Measurements from ENCODE around the gene SYT17. TPM values are rescaled to one million over a fixed set of nuclear protein-coding genes. Genes with fewer than 3 reads are reported as not detected.

The SYT17 gene
- total RNA-seq, 5 donors from 2014 or later (not counting 1 experiment from before 2014, with no cell fraction given) = 0.23 to 1.4 (median 0.38) TPM; not detected in 2

DNA sequence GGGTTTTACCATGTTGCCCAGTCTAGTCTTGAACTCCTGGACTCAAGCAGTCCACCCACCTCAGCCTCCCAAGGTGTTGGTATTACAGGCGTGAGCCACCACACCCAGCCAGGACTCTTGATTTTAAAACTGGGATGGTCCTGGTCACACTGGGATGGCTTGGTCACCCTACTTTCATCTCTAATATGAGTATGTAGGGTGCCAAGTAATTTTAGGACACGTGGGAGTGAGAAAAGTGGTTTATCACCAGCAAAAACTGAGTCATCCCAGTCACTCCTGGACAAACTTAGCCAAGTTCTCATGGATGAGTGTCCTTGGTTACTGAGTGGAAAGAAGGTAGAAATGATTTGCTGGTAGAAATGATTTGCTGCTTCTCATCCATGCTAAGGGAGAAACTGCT lies 127.4 kb downstream of the SYT17 start:
- no peak for ATAC-seq (replicated peaks in 1 of 4)
- peaks cover 0 to 9% of the 10 kb centered on the region in 2 experiments for H3K27me3 ChIP-seq (replicated peaks in 1 of 2; ENCODE audit: control insufficient read depth in 2 of 2, extremely low read depth in 1 of 2, insufficient read depth in 2 of 2, low read length in 1 of 2)
- H3K36me3 ChIP-seq (ENCODE audit: control insufficient read depth in 2 of 2, extremely low read depth in 1 of 2, insufficient read depth in 1 of 2, low read length in 1 of 2) = no peaks in the 10 kb centered on the region
- ChIA-PET POLR2A (no interaction called here), CTCF (no interaction called here)
- H3K27ac ChIP-seq (ENCODE audit: low read length) = no peak overlapping the region
- peaks cover 0 to 8% (median 4%) of the 10 kb centered on the region in 3 donors for H3K4me1 Mint-ChIP-seq
- no peak overlapping the region for H3K4me3 Mint-ChIP-seq
- WGBS (ENCODE audit: insufficient coverage) = no CpG with 5 or more reads among the region's 2 CpGs
- H3K27me3 Mint-ChIP-seq = peaks cover 8 to 10% of the 10 kb centered on the region in 2 donors
- no peaks in the 10 kb centered on the region for H3K9me3 ChIP-seq
- no peaks in the 10 kb centered on the region for H3K4me1 ChIP-seq (ENCODE audit: control insufficient read depth in 1 of 2, extremely low read depth in 1 of 2, insufficient read depth in 2 of 2, low read length in 2 of 2)
- no peak overlapping the region for H3K4me3 ChIP-seq (ENCODE audit: control insufficient read depth in 1 of 2, extremely low read depth in 1 of 2, low read length in 1 of 2)
- no peak overlapping the region for H3K27ac Mint-ChIP-seq
- H3K9me3 Mint-ChIP-seq = no peaks in the 10 kb centered on the region
- DNase-seq = no peak
- no peaks in the 10 kb centered on the region for H3K36me3 Mint-ChIP-seq

DNA sequence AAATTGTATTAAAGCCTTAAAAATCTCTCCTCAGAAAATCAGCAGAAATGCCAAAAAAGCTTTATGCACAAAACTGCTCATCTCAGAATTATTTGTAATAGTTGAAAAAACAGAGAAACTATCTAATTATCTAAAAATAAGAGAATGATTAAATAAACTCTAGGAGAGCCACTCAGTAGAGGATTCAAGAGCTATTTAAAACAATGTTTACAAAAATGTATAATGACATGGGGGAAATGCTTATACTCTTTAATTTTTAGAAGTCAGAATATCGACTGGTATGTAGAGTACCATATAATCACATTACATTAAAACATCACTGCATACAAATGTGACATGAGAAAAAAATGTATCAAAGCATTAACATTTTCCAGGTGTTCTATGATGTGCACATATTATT lies 129.4 kb downstream of the SYT17 start:
- peaks cover 4 to 8% of the 10 kb centered on the region in 2 donors for H3K27me3 Mint-ChIP-seq
- no peaks in the 10 kb centered on the region for H3K9me3 ChIP-seq
- WGBS (ENCODE audit: insufficient coverage) = no CpG with 5 or more reads among the region's 1 CpG
- H3K27ac ChIP-seq (ENCODE audit: low read length) = no peak overlapping the region
- CTCF ChIA-PET = no interaction called here
- no peak overlapping the region for H3K27ac Mint-ChIP-seq
- H3K36me3 Mint-ChIP-seq = no peaks in the 10 kb centered on the region
- no peak for ATAC-seq (replicated peaks in 1 of 4)
- peaks cover 0 to 3% (median 0%) of the 10 kb centered on the region in 3 donors for H3K9me3 Mint-ChIP-seq
- POLR2A ChIA-PET = no interaction called here
- H3K4me1 Mint-ChIP-seq = peaks cover 0 to 8% (median 4%) of the 10 kb centered on the region in 3 donors
- no peaks in the 10 kb centered on the region for H3K4me1 ChIP-seq (ENCODE audit: control insufficient read depth in 1 of 2, extremely low read depth in 1 of 2, insufficient read depth in 2 of 2, low read length in 2 of 2)
- no peaks in the 10 kb centered on the region for H3K36me3 ChIP-seq (ENCODE audit: control insufficient read depth in 2 of 2, extremely low read depth in 1 of 2, insufficient read depth in 1 of 2, low read length in 1 of 2)
- DNase-seq = no peak
- no peak overlapping the region for H3K4me3 Mint-ChIP-seq
- no peak overlapping the region for H3K4me3 ChIP-seq (ENCODE audit: control insufficient read depth in 1 of 2, extremely low read depth in 1 of 2, low read length in 1 of 2)
- peaks cover 0 to 8% of the 10 kb centered on the region in 2 experiments for H3K27me3 ChIP-seq (replicated peaks in 1 of 2; ENCODE audit: control insufficient read depth in 2 of 2, extremely low read depth in 1 of 2, insufficient read depth in 2 of 2, low read length in 1 of 2)

DNA sequence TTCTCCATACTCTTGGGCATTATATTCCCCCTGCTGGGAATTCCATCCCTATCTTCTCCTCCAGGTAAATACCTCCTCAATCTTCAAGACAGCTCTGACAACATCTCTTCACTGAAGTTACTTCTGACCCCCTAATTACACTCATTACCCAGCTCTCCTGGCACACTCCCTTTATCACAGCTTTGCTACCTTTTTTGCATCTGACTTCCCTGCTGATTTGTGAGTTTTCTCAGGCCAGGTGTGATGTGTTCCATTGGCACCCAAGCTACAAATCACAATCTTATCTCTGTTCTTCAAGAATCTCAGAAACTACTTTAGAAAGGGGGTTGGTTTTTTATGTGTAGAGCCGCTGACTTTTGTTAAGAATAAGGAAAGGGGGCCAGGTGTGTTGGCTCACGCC lies 131.5 kb downstream of the SYT17 start:
- no CpG with 5 or more reads among the region's 2 CpGs for WGBS (ENCODE audit: insufficient coverage)
- H3K27me3 ChIP-seq (replicated peaks in 1 of 2; ENCODE audit: control insufficient read depth in 2 of 2, extremely low read depth in 1 of 2, insufficient read depth in 2 of 2, low read length in 1 of 2) = peaks cover 0 to 8% of the 10 kb centered on the region in 2 experiments
- no peaks in the 10 kb centered on the region for H3K9me3 ChIP-seq
- Mint-ChIP-seq H3K4me1 (peaks cover 0 to 2% (median 0%) of the 10 kb centered on the region in 3 donors), H3K4me3 (no peak overlapping the region), H3K9me3 (peaks cover 0 to 3% (median 0%) of the 10 kb centered on the region in 3 donors), H3K27ac (no peak overlapping the region), H3K36me3 (no peaks in the 10 kb centered on the region), H3K27me3 (peaks cover 0 to 8% of the 10 kb centered on the region in 2 donors)
- ATAC-seq (replicated peaks in 1 of 4) (no peak), DNase-seq (no peak)
- ChIA-PET POLR2A (no interaction called here), CTCF (no interaction called here)
- no peaks in the 10 kb centered on the region for H3K36me3 ChIP-seq (ENCODE audit: control insufficient read depth in 2 of 2, extremely low read depth in 1 of 2, insufficient read depth in 1 of 2, low read length in 1 of 2)
- H3K4me3 ChIP-seq (ENCODE audit: control insufficient read depth in 1 of 2, extremely low read depth in 1 of 2, low read length in 1 of 2) = no peak overlapping the region
- H3K27ac ChIP-seq (ENCODE audit: low read length) = no peak overlapping the region
- H3K4me1 ChIP-seq (ENCODE audit: control insufficient read depth in 1 of 2, extremely low read depth in 1 of 2, insufficient read depth in 2 of 2, low read length in 2 of 2) = no peaks in the 10 kb centered on the region

DNA sequence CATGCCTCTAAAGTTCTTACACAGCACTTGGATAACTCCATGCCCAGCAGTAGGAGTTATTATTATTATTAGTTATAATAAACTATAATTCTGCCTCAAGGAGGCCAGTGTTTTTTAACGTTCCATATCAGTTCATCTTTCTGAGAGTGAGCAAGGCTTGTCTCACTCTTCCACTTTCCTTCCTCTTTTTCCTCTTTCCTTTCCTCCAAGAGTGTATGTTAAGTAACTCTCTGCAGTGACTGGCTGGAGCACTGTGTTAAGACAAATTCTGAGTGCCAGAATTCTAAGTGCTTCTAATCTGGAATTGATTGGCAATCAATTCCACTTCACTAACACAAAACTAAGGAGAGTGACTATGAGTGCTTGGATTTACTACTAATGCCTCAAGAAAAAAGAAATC lies 133.9 kb downstream of the SYT17 start:
- Histone ChIP-seq H3K27me3 (replicated peaks in 1 of 2; ENCODE audit: control insufficient read depth in 2 of 2, extremely low read depth in 1 of 2, insufficient read depth in 2 of 2, low read length in 1 of 2) (peaks cover 0 to 2% of the 10 kb centered on the region in 2 experiments), H3K9me3 (no peaks in the 10 kb centered on the region), H3K4me3 (ENCODE audit: control insufficient read depth in 1 of 2, extremely low read depth in 1 of 2, low read length in 1 of 2) (no peak overlapping the region), H3K36me3 (ENCODE audit: control insufficient read depth in 2 of 2, extremely low read depth in 1 of 2, insufficient read depth in 1 of 2, low read length in 1 of 2) (no peaks in the 10 kb centered on the region), H3K27ac (ENCODE audit: low read length) (no peak overlapping the region), H3K4me1 (ENCODE audit: control insufficient read depth in 1 of 2, extremely low read depth in 1 of 2, insufficient read depth in 2 of 2, low read length in 2 of 2) (no peaks in the 10 kb centered on the region)
- DNase-seq = no peak
- no peaks in the 10 kb centered on the region for H3K36me3 Mint-ChIP-seq
- no peak overlapping the region for H3K27ac Mint-ChIP-seq
- WGBS (ENCODE audit: insufficient coverage) = no CpG with 5 or more reads among the region's 1 CpG
- ChIA-PET POLR2A (no interaction called here), CTCF (no interaction called here)
- no peak for ATAC-seq (replicated peaks in 1 of 4)
- peaks cover 0 to 8% of the 10 kb centered on the region in 2 donors for H3K27me3 Mint-ChIP-seq
- H3K4me1 Mint-ChIP-seq = no peaks in the 10 kb centered on the region
- no peak overlapping the region for H3K4me3 Mint-ChIP-seq
- peaks cover 0 to 3% (median 0%) of the 10 kb centered on the region in 3 donors for H3K9me3 Mint-ChIP-seq

DNA sequence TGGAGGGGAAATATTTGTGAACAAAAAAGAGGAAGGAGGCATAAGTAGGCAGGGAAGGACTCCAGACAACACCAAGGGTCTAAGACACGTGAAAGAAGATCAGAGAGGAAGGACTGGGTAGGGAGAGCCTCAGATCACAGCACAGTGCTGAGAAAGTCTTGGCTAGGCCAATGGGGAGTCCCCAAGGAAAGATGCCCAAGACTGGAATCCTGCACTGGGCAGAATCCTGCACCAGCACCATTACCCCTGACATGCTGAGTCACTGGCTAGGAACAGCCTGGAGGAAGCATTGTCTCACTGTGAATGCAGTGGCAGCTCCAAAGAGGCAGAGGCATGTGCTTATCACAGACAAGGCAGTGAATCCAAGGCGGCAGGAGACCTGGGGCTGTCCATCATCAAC lies 136.7 kb downstream of the SYT17 start:
- 0% methylated on average over 1 of the region's 2 CpGs for WGBS (ENCODE audit: insufficient coverage)
- no peaks in the 10 kb centered on the region for H3K9me3 ChIP-seq
- ATAC-seq (replicated peaks in 1 of 4) (no peak), DNase-seq (no peak)
- H3K4me1 Mint-ChIP-seq = no peaks in the 10 kb centered on the region
- H3K36me3 ChIP-seq (ENCODE audit: control insufficient read depth in 2 of 2, extremely low read depth in 1 of 2, insufficient read depth in 1 of 2, low read length in 1 of 2) = no peaks in the 10 kb centered on the region
- H3K4me1 ChIP-seq (ENCODE audit: control insufficient read depth in 1 of 2, extremely low read depth in 1 of 2, insufficient read depth in 2 of 2, low read length in 2 of 2) = no peaks in the 10 kb centered on the region
- H3K27me3 ChIP-seq (replicated peaks in 1 of 2; ENCODE audit: control insufficient read depth in 2 of 2, extremely low read depth in 1 of 2, insufficient read depth in 2 of 2, low read length in 1 of 2) = peaks cover 0 to 6% of the 10 kb centered on the region in 2 experiments
- no peaks in the 10 kb centered on the region for H3K36me3 Mint-ChIP-seq
- H3K4me3 Mint-ChIP-seq = no peak overlapping the region
- CTCF ChIA-PET = no interaction called here
- peaks cover 0 to 7% (median 0%) of the 10 kb centered on the region in 3 donors for H3K9me3 Mint-ChIP-seq
- POLR2A ChIA-PET = no interaction called here
- H3K27ac ChIP-seq (ENCODE audit: low read length) = no peak overlapping the region
- H3K27ac Mint-ChIP-seq = no peak overlapping the region
- peaks cover 0 to 3% of the 10 kb centered on the region in 2 donors for H3K27me3 Mint-ChIP-seq
- H3K4me3 ChIP-seq (ENCODE audit: control insufficient read depth in 1 of 2, extremely low read depth in 1 of 2, low read length in 1 of 2) = no peak overlapping the region

DNA sequence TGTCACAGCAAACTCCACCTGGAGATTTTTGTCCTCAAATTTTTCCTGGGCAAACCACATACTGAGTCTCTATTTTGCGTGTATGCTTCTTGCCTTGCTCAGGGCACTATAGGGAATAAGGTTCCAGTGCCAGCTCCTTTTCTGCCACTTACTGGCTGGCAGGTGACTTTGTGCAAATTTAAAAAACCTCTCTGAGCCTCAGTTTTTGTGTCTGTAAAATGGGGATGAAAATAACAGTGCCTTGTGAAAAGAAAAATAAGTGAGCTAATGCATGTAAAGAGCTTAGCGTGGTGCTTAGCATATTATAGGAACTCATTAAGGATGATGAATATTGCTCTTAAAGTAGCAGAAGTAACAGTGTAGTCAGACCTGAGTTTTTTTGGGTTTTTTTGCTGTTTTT lies 137.4 kb downstream of the SYT17 start:
- POLR2A ChIA-PET = no interaction called here
- ATAC-seq (replicated peaks in 1 of 4) (no peak), DNase-seq (no peak)
- H3K4me1 Mint-ChIP-seq = no peaks in the 10 kb centered on the region
- Histone ChIP-seq H3K9me3 (no peaks in the 10 kb centered on the region), H3K27me3 (replicated peaks in 1 of 2; ENCODE audit: control insufficient read depth in 2 of 2, extremely low read depth in 1 of 2, insufficient read depth in 2 of 2, low read length in 1 of 2) (peaks cover 0 to 6% of the 10 kb centered on the region in 2 experiments), H3K27ac (ENCODE audit: low read length) (no peak overlapping the region), H3K4me1 (ENCODE audit: control insufficient read depth in 1 of 2, extremely low read depth in 1 of 2, insufficient read depth in 2 of 2, low read length in 2 of 2) (no peaks in the 10 kb centered on the region), H3K4me3 (ENCODE audit: control insufficient read depth in 1 of 2, extremely low read depth in 1 of 2, low read length in 1 of 2) (no peak overlapping the region), H3K36me3 (ENCODE audit: control insufficient read depth in 2 of 2, extremely low read depth in 1 of 2, insufficient read depth in 1 of 2, low read length in 1 of 2) (no peaks in the 10 kb centered on the region)
- CTCF ChIA-PET = no interaction called here
- WGBS (ENCODE audit: insufficient coverage) = 90% methylated on average over 2 of the region's 2 CpGs
- H3K27ac Mint-ChIP-seq = no peak overlapping the region
- no peaks in the 10 kb centered on the region for H3K36me3 Mint-ChIP-seq
- no peak overlapping the region for H3K4me3 Mint-ChIP-seq
- H3K27me3 Mint-ChIP-seq = peaks cover 0 to 3% of the 10 kb centered on the region in 2 donors
- H3K9me3 Mint-ChIP-seq = peaks cover 0 to 7% (median 0%) of the 10 kb centered on the region in 3 donors
